ENCODE results near the gene BCL7C.

Gene BCL7C

DNA sequence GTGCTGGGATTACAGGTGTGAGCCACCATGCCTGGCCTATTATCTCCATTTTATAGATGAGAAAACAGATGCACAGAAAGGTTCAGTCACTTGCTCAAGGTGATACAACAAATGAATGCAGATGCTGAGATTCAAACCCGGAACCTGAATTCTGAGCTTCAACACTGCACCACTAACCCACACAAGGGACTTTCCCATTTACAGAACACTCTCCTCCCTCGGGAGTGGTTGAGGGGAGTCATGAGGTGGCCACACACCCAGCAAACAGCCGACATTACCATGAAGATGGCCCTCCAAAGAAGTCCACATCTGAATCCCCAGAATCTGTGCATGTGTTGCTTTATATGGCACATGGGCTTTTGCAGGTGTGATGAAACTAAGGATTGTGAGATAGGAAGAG is 9.1 kb downstream of the BCL7C start:
- H3K27ac ChIP-seq (ENCODE audit: insufficient read depth in 1 of 2, low read depth in 1 of 2, low read length in 2 of 2, poor library complexity in 1 of 2, severe bottlenecking in 2 of 2) = no peak overlapping the region
- peaks cover 0 to 9% (median 3%) of the 10 kb centered on the region in 4 experiments for H3K4me1 ChIP-seq (ENCODE audit: control extremely low read depth in 1 of 4, control insufficient read depth in 4 of 4, insufficient read depth in 4 of 4, low read length in 3 of 4)
- no peak overlapping the region for H3K4me3 ChIP-seq (ENCODE audit: control insufficient read depth in 1 of 7, extremely low read depth in 1 of 7, insufficient read depth in 4 of 7, low read depth in 2 of 7, low read length in 6 of 7)
- H3K27me3 ChIP-seq (replicated peaks in 2 of 5; ENCODE audit: control insufficient read depth in 4 of 5, insufficient read depth in 5 of 5, low read length in 4 of 5) = no peaks in the 10 kb centered on the region
- POLR2A ChIA-PET = no interaction called here
- CTCF ChIA-PET = interaction anchor here (0.7 kb wide), 1 partner anchor 18 kb away, joined by 3 read pairs; no protein-coding TSS in a partner anchor
- peaks cover 8 to 56% (median 22%) of the 10 kb centered on the region in 4 experiments for H3K36me3 ChIP-seq (ENCODE audit: control insufficient read depth in 4 of 4, insufficient read depth in 4 of 4, low read length in 3 of 4)
- no peaks in the 10 kb centered on the region for H3K9me3 ChIP-seq (ENCODE audit: control extremely low read depth in 1 of 5, control insufficient read depth in 4 of 5, insufficient read depth in 2 of 5, low read depth in 1 of 5, low read length in 4 of 5)
- DNase-seq = no peak
- 88% methylated on average over 1 of the region's 3 CpGs for WGBS (ENCODE audit: insufficient coverage)

DNA sequence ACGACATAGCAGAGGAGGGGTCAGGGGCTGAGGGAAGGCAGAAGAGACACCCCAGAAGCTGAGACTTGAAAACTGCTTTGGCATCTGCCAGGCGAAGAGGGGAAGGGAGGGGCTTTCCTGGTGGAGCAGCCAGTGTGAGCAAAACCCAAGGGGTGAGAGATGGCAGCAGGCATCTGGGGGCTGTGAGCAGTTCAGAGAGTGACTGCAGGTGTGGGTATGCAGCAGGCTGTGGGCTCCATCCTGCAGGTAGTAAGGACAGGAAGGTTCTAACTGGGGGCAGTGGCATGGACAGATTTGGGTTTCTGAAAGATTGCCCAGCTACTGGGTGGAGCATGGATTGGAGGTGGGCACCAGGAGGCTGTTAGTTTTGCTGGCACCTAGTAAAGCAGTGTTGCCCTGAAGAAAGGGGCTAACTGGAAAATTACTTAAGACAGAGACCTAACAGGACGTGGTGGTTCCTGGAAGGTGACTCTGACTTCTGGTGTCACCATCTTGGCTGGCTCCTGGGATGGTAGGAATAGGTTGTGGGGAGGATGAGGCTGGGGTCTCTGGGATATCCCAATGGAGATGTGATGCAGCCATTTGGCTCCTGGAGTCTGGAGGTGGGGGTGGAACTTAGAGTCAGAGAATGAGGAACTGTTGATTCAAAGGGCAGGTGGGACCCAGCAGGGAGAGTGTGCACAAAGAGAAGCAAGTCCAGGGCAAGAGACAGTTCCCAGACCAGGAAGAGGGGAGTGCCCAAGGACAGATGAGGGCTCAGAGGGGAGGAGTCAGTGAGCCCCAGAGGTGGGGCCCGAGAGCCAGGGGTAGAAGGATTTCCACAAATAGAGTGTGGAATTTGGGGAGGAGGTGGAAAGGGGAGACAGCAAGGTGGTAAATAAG is 11.2 kb downstream of the BCL7C start:
- no peak for DNase-seq
- WGBS (ENCODE audit: insufficient coverage) = 95% methylated on average over 3 of the region's 4 CpGs

DNA sequence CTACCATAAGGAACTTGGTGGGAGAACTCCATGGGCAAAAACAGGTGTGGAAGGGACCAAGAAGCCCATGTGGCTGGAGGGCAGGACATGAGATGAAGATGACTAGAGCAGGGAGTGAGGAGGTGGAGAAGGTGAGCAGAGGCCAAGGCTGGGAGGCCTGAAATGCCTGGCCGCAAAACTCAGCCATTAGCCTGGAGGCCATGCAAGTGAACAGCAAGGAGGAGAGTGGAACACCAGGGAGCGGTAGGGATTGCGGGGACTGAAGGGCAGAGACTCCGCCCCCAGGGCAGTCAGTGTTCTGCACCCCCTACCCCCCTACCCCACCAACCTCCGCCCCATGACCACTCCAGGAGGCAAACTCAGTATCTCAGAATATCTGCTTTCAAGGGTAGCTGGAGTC is 17.0 kb downstream of the BCL7C start:
- CTCF ChIA-PET = interaction anchor here (1.3 to 6.1 kb wide), 5 partner anchors 15 to 72 kb away, joined by 4 to 36 read pairs (median 7); no protein-coding TSS in a partner anchor
- POLR2A ChIA-PET = no interaction called here

More for the DNA sequence above, 11.2 kb downstream of the BCL7C start:
- no peaks in the 10 kb centered on the region for H3K27me3 ChIP-seq (replicated peaks in 2 of 5; ENCODE audit: control insufficient read depth in 4 of 5, insufficient read depth in 5 of 5, low read length in 4 of 5)
- no peaks in the 10 kb centered on the region for H3K9me3 ChIP-seq (ENCODE audit: control extremely low read depth in 1 of 5, control insufficient read depth in 4 of 5, insufficient read depth in 2 of 5, low read depth in 1 of 5, low read length in 4 of 5)
- no peak overlapping the region for H3K4me3 ChIP-seq (ENCODE audit: control insufficient read depth in 1 of 7, extremely low read depth in 1 of 7, insufficient read depth in 4 of 7, low read depth in 2 of 7, low read length in 6 of 7)
- H3K4me1 ChIP-seq (ENCODE audit: control extremely low read depth in 1 of 4, control insufficient read depth in 4 of 4, insufficient read depth in 4 of 4, low read length in 3 of 4) = peaks cover 0 to 9% (median 3%) of the 10 kb centered on the region in 4 experiments
- POLR2A ChIA-PET = interaction anchor here (0.7 kb wide), 1 partner anchor 170 kb away, joined by 3 read pairs; no protein-coding TSS in a partner anchor
- CTCF ChIA-PET = interaction anchor here (1.1 to 1.4 kb wide), 3 partner anchors 10 to 38 kb away, joined by 3 to 5 read pairs (median 4); no protein-coding TSS in a partner anchor
- H3K27ac ChIP-seq (ENCODE audit: insufficient read depth in 1 of 2, low read depth in 1 of 2, low read length in 2 of 2, poor library complexity in 1 of 2, severe bottlenecking in 2 of 2) = peak overlapping the region in 1 of 2 experiments; percentile 20
- peaks cover 8 to 47% (median 20%) of the 10 kb centered on the region in 4 experiments for H3K36me3 ChIP-seq (ENCODE audit: control insufficient read depth in 4 of 4, insufficient read depth in 4 of 4, low read length in 3 of 4)

DNA sequence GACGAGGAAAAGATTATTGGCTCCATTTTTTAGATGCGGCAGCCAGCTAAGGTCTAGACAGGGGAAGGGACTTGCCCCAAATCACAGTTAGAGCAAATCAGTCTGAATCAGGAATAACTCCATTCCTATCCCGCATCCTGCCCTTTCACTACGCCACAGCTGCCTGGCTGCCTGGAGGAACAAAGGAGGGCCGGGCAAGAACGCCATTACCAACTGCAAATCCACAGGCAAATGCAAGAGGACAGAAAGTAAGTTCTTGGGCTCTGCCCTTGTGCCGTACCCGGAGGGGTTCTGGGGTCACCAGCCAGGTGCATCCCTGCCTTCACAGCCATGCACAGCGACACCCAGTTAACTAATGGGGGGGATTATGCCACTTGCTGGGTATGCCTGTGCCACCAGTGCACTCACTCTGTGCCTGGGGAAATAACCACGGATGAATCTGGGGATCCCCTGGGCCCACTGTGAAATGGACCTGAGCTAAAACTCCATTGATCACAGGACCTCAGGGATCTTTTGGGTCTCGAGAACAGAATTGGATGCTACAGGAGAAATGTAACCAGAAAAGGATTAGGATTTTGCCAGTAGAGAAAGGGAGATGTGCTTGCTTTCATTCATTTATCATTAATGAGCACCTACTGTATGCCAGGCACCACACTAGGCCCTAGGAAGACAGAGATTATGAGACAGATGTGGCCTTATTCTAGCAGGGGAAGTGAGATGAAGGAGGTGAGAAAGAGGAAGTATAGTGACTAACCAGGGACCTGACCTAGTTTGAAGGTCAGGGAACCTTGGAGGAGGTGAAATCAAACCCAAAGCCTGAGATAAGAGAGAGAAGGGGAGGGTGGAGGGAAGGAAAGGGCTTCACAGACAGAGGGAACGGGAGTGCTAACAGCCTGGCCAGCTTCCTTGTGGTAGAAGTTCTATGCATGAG is 17.7 kb downstream of the BCL7C start:
- peak overlapping the region; percentile 78 to 95 for H3K27ac ChIP-seq (ENCODE audit: insufficient read depth in 1 of 2, low read depth in 1 of 2, low read length in 2 of 2, poor library complexity in 1 of 2, severe bottlenecking in 2 of 2)
- H3K36me3 ChIP-seq (ENCODE audit: control insufficient read depth in 4 of 4, insufficient read depth in 4 of 4, low read length in 3 of 4) = peaks cover 0 to 15% (median 6%) of the 10 kb centered on the region in 4 experiments
- POLR2A ChIA-PET = interaction anchor here (1.0 to 2.4 kb wide), 3 partner anchors 10 to 26 kb away, joined by 3 to 11 read pairs (median 3); no protein-coding TSS in a partner anchor
- H3K4me3 ChIP-seq (ENCODE audit: control insufficient read depth in 1 of 7, extremely low read depth in 1 of 7, insufficient read depth in 4 of 7, low read depth in 2 of 7, low read length in 6 of 7) = peak overlapping the region; percentile 46 to 95 (median 91)
- DNase-seq = peak; percentile 34 to 78 (median 71)
- 13% methylated on average over 10 of the region's 12 CpGs for WGBS (ENCODE audit: insufficient coverage)
- H3K4me1 ChIP-seq (ENCODE audit: control extremely low read depth in 1 of 4, control insufficient read depth in 4 of 4, insufficient read depth in 4 of 4, low read length in 3 of 4) = peaks cover 5 to 30% (median 23%) of the 10 kb centered on the region in 4 experiments
- no peaks in the 10 kb centered on the region for H3K9me3 ChIP-seq (ENCODE audit: control extremely low read depth in 1 of 5, control insufficient read depth in 4 of 5, insufficient read depth in 2 of 5, low read depth in 1 of 5, low read length in 4 of 5)
- H3K27me3 ChIP-seq (replicated peaks in 2 of 5; ENCODE audit: control insufficient read depth in 4 of 5, insufficient read depth in 5 of 5, low read length in 4 of 5) = no peaks in the 10 kb centered on the region
- CTCF ChIA-PET = interaction anchor here (1.4 to 6.1 kb wide), 4 partner anchors 16 to 66 kb away, joined by 3 to 36 read pairs (median 16); no protein-coding TSS in a partner anchor

More for the DNA sequence above, 17.0 kb downstream of the BCL7C start:
- H3K27ac ChIP-seq (ENCODE audit: insufficient read depth in 1 of 2, low read depth in 1 of 2, low read length in 2 of 2, poor library complexity in 1 of 2, severe bottlenecking in 2 of 2) = peak overlapping the region in 1 of 2 experiments; percentile 95
- peak overlapping the region in 6 of 7 experiments; percentile 28 to 95 (median 88) for H3K4me3 ChIP-seq (ENCODE audit: control insufficient read depth in 1 of 7, extremely low read depth in 1 of 7, insufficient read depth in 4 of 7, low read depth in 2 of 7, low read length in 6 of 7)
- peaks cover 5 to 30% (median 23%) of the 10 kb centered on the region in 4 experiments for H3K4me1 ChIP-seq (ENCODE audit: control extremely low read depth in 1 of 4, control insufficient read depth in 4 of 4, insufficient read depth in 4 of 4, low read length in 3 of 4)
- WGBS (ENCODE audit: insufficient coverage) = 100% methylated on average over 1 of the region's 5 CpGs
- peaks cover 0 to 18% (median 6%) of the 10 kb centered on the region in 4 experiments for H3K36me3 ChIP-seq (ENCODE audit: control insufficient read depth in 4 of 4, insufficient read depth in 4 of 4, low read length in 3 of 4)
- H3K9me3 ChIP-seq (ENCODE audit: control extremely low read depth in 1 of 5, control insufficient read depth in 4 of 5, insufficient read depth in 2 of 5, low read depth in 1 of 5, low read length in 4 of 5) = no peaks in the 10 kb centered on the region
- DNase-seq = peak in 1 of 3 donors; percentile 13
- no peaks in the 10 kb centered on the region for H3K27me3 ChIP-seq (replicated peaks in 2 of 5; ENCODE audit: control insufficient read depth in 4 of 5, insufficient read depth in 5 of 5, low read length in 4 of 5)

DNA sequence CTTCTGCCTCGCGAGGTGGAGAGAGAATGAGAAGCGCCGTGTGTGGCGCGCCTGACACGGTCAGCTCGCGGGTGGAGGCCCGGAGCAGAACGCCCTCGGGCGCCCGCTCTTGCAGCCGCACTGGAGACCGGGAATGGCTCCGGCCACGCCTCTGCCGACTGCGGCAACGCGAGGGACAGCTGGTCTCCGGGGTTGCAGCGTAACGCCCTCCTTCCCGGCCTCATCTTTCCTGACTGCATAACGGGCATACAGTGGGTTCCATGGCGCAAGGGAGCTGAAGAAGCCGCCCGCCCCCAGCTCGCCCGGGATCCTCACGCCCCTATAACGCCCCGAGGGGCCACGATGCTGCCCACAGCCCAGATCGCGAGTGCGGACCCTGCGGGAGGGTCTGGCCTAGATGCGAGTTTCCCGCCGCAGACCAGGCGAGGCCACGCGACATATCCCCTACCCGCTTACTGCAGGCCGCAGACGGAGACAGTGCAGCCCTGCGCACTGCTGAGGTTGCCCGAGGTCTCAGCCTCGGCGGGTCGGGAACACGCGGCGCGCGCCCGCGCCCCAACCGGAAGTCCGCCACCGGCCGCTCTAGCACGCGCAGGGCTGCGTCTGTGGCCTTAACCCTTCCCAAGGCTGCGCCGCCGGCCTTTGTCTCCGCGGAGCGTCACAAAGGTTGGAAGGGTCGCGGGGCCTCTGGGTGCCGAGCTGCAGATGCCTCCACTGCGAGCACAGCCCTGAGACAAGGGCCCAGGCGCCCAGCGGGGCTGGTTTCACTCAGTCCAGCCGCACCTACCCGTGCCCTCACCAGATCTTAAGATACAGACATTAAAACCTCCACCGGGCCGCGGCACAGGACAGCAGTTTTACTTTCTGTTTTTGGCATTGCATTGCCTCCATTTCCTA is 18.8 kb downstream of the BCL7C start:
- peaks cover 0 to 13% (median 6%) of the 10 kb centered on the region in 4 experiments for H3K36me3 ChIP-seq (ENCODE audit: control insufficient read depth in 4 of 4, insufficient read depth in 4 of 4, low read length in 3 of 4)
- H3K4me3 ChIP-seq (ENCODE audit: control insufficient read depth in 1 of 7, extremely low read depth in 1 of 7, insufficient read depth in 4 of 7, low read depth in 2 of 7, low read length in 6 of 7) = peak overlapping the region; percentile 67 to 95 (median 91)
- WGBS (ENCODE audit: insufficient coverage) = 0% methylated on average over 83 of the region's 85 CpGs
- CTCF ChIA-PET = interaction anchor here (0.8 to 6.1 kb wide), 8 partner anchors 11 to 67 kb away, joined by 3 to 36 read pairs (median 4); no protein-coding TSS in a partner anchor
- peaks cover 5 to 30% (median 23%) of the 10 kb centered on the region in 4 experiments for H3K4me1 ChIP-seq (ENCODE audit: control extremely low read depth in 1 of 4, control insufficient read depth in 4 of 4, insufficient read depth in 4 of 4, low read length in 3 of 4)
- H3K27me3 ChIP-seq (replicated peaks in 2 of 5; ENCODE audit: control insufficient read depth in 4 of 5, insufficient read depth in 5 of 5, low read length in 4 of 5) = no peaks in the 10 kb centered on the region
- peak; percentile 90 to 94 (median 91) for DNase-seq
- POLR2A ChIA-PET = interaction anchor here (0.8 to 2.4 kb wide), 5 partner anchors 11 to 70 kb away, joined by 3 to 11 read pairs (median 3); partner anchors contain the start of gene CTF1
- H3K27ac ChIP-seq (ENCODE audit: insufficient read depth in 1 of 2, low read depth in 1 of 2, low read length in 2 of 2, poor library complexity in 1 of 2, severe bottlenecking in 2 of 2) = peak overlapping the region; percentile 78 to 95
- H3K9me3 ChIP-seq (ENCODE audit: control extremely low read depth in 1 of 5, control insufficient read depth in 4 of 5, insufficient read depth in 2 of 5, low read depth in 1 of 5, low read length in 4 of 5) = no peaks in the 10 kb centered on the region
